Left ventricle myocardium superior (tissue), 1 donor: ENCODE data around the gene PIM2. TPM values are rescaled to one million over a fixed set of nuclear protein-coding genes. Genes with fewer than 3 reads are reported as not detected.

ENCODE experiments used
- ATAC-seq: fragments of 200-7000 bp; cut with Tn5 transposase; one replicate; pipeline ENCODE4 v1.9.1; 2020; ENCODE audit warnings: mild to moderate bottlenecking, moderate library complexity
- DNase-seq: peaks from one replicate; pipeline ENCODE4 v3.0.0-alpha.2; 2020
- intact Hi-C: fragments of 100-400 bp; cut with micrococcal nuclease; formaldehyde crosslinking; loops from one replicate; pipeline ENCODE4 v1.11.0; 2022
- long read RNA-seq: library from polyadenylated mRNA; unstranded; transcript quantifications from one replicate; pipeline ENCODE4 v2.0.0, GENCODE V29; 2021
- total RNA-seq: library from RNA; stranded (reverse); fragmentation: NEBNext Ultra II Directional; extraction: Animal tissue kit (Norgen Biotek cat#: 25700); gene quantifications from one replicate; pipeline ENCODE4 v1.2.1, GENCODE V29; 2021
- donor health status: DM: no; HTN: yes; CAD: no; lungs with severe emphysema.

The PIM2 gene
- 3.9 TPM for total RNA-seq
- long read RNA-seq, partial matches to known transcripts = 2 of 3 reads
- long read RNA-seq, other reads (novel, unspliced or antisense) = 0 of 3 reads

- ATAC-seq = peak; percentile 91
- intact Hi-C loops = no loop called here
These were observed at the start of gene PIM2 for GRCh38 chrX:48918643-48919340. Gene PIM2 (minus strand): TSS chrX:48919024. CDS start chrX:48918834, 190 bp downstream.

GRCh38 chrX:48968377-48968776 is 49.6 kb upstream of the PIM2 start:
- intact Hi-C loops = no loop called here
- DNase-seq (no peak), ATAC-seq (no peak)

More at GRCh38 chrX:48918643-48919340, at the start of gene PIM2:
- DNase-seq = peak; percentile 92

- DNase-seq (no peak), ATAC-seq (no peak)
- intact Hi-C loops = no loop called here
These were observed 48.2 kb upstream of the PIM2 start for GRCh38 chrX:48966796-48967579.

GRCh38 chrX:48965959-48966358 is 47.1 kb upstream of the PIM2 start:
- no peak for DNase-seq
- intact Hi-C loops = no loop called here
- ATAC-seq = no peak

GRCh38 chrX:48961585-48962091 is 42.8 kb upstream of the PIM2 start:
- intact Hi-C loops = no loop called here
- ATAC-seq (no peak), DNase-seq (no peak)

GRCh38 chrX:48960291-48960690 is 41.5 kb upstream of the PIM2 start:
- ATAC-seq (no peak), DNase-seq (no peak)
- intact Hi-C loops = no loop called here

GRCh38 chrX:48958635-48959094 is 39.8 kb upstream of the PIM2 start:
- DNase-seq = peak; percentile 51
- peak; percentile 2 for ATAC-seq
- intact Hi-C loops = no loop called here

- DNase-seq (peak; percentile 95), ATAC-seq (peak; percentile 94)
- intact Hi-C loops = no loop called here
These were observed 39.2 kb upstream of the PIM2 start for GRCh38 chrX:48957827-48958634.

GRCh38 chrX:48957477-48957826 is 38.6 kb upstream of the PIM2 start, which contains the start of gene OTUD5:
Gene OTUD5 (minus strand): TSS chrX:48957607. CDS start chrX:48957570, 37 bp downstream.
- intact Hi-C loops = no loop called here
- DNase-seq = peak; percentile 71
- peak; percentile 29 for ATAC-seq

- intact Hi-C loops = no loop called here
- peak; percentile 35 for DNase-seq
These were observed 38.0 kb upstream of the PIM2 start for GRCh38 chrX:48956728-48957414.

GRCh38 chrX:48948589-48948988 is 29.8 kb upstream of the PIM2 start:
- DNase-seq (no peak), ATAC-seq (no peak)
- intact Hi-C loops = no loop called here

More at GRCh38 chrX:48956728-48957414, 38.0 kb upstream of the PIM2 start:
- no peak for ATAC-seq

- peak; percentile 64 for ATAC-seq
- intact Hi-C loops = no loop called here
- peak; percentile 50 for DNase-seq
These were observed 26.9 kb upstream of the PIM2 start for GRCh38 chrX:48945517-48946348.

- intact Hi-C loops = no loop called here
- DNase-seq = no peak
- no peak for ATAC-seq
These were observed 24.1 kb upstream of the PIM2 start for GRCh38 chrX:48942895-48943294.

GRCh38 chrX:48940404-48940955 is 21.7 kb upstream of the PIM2 start:
- no peak for DNase-seq
- no peak for ATAC-seq
- intact Hi-C loops = no loop called here

GRCh38 chrX:48939524-48940228 is 20.9 kb upstream of the PIM2 start:
- DNase-seq = no peak
- no peak for ATAC-seq
- intact Hi-C loops = no loop called here

- DNase-seq (no peak), ATAC-seq (no peak)
- intact Hi-C loops = no loop called here
These were observed 20.0 kb upstream of the PIM2 start for GRCh38 chrX:48938721-48939425.
